ENCODE results near the gene IQGAP2.
"Not testable (repeated sequence)": the region's sequence is repeated elsewhere in the genome, so short reads cannot be mapped to it uniquely, and the experiment has no call there.

The IQGAP2 gene

DNA sequence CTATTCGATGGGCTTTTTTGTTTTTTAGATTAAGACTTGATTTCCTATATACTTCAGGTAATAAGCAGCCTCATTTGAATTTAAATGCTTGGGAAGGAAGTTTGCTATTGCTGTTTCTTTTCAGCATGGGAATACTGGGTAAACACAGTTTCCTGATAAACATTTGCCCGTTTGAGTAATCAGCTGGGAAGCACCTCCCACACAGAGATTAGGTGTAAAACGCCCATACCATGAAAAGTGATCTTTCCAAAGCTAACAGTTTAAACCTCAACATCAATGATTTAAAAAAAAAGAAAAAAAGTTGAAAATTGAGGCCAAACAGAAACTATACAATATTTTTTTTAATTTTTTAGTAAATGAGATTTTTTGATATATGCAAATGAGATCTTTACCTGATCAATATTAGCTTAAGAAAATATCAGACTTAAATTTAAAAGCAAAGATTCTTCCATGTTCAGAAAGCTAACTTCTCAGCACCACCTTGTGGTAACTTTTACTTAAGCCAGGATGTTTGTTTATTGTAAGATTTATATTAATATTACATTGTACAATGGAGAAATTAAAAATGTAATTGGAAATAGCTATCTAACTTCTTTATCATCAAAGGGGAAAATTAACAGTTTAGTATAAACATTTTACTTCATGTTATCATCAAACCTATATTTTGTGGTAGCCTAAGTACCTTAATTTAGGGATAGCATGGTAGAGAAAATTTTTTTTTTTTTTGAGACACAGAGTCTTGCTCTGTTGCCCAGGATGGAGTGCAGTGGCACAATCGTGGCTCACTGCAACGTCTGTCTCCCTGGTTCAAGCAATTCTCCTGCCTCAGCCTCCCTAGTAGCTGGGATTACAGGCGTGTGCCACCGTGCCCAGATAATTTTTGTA lies 180.3 kb downstream of the IQGAP2 start:
- DNase-seq = no peak

DNA sequence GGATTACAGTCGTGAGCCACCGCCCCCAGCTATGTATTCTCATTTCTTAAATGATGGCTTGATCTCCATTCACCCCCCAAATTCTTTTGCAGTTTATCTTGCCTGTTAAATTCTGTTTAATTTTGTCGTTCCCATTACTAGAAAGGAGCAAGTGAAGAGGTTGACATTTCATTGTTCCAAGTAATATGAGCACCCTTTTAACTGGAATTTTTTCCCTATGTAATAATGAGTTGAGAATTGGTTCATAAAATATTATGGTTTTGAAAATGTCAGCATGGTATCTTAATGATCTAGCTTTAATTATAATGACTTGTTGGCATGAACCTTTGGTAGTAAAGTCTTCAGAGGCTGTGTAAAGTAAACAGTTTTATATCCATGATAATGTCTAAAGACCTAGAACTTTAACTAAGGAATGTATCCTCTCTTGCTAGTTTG lies 182.7 kb downstream of the IQGAP2 start:
- no peak for DNase-seq

DNA sequence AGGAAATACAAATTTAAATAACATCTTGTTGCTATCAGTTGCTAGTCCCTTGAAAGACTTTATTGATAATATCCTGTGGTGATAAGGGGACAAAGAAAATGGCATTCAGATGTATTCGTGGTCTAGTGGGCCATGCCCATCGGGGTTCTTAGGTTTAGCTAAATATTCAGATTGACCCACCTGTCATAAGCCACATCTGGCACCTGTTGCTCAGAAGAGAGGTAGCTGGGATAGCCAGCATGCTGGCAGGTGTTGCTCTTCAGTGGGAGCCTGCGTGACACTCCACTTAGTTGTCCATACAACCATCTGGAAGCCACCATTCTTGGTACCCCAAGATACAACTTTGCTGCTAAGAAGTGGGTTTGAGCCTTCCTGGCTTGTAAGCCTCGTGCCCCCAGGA lies 183.4 kb downstream of the IQGAP2 start:
- no peak for DNase-seq

DNA sequence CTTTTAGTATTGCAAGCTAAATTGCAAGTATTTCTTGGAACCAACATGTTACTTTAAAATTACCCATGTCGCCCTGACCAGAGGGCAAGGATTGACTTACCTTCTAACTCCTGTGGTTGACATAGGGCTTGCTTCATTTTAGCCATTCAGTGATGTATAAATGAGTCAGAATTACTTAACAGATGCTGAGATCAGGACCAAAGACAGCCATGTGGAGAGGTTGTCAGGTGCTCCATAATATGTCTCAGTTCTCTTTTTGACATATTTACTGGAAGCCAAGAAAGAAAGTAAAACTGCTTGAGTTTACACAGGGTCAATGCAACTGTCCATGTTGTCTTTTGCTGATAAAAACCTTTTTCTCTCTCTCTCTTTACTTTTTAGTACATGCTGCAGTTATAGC lies 186.9 kb downstream of the IQGAP2 start:
- DNase-seq = no peak

DNA sequence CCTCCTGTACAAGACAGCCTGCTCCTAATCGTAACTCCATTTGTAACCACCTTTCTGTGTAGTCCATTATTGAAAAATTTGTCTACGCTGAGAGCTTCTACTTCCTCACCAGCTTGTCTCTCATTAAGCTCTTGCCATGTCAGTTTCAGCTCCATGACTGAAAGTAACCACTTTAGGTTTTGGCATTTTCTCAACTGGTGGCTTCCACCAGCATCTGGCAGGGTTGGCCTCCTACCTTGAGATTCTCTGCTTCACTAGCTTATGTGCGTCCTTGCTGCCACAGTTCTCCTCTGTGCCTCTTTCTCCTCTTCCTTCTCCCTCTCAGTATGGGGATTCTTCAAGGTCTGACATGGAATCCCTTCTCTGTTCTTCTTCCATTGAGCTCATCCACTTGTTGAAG lies 188.3 kb downstream of the IQGAP2 start:
- DNase-seq = no peak

DNA sequence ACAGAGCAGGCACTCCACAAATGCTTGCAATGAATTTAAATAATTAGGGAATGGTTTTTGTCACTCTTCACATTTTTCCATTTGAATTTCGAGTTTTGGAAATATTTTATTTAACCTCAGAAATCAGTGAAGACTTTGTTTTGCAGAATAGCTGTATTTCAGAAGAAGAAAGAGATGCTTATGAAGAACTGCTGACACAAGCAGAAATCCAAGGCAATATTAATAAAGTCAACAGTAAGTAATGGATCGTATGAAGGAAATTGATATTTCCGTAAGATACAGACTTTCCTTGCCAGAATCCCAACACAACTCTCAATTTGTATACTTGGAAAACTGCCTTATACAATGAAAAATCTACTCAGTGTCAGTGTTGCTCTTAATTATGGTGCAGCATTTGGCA lies 189.6 kb downstream of the IQGAP2 start:
- DNase-seq = no peak

DNA sequence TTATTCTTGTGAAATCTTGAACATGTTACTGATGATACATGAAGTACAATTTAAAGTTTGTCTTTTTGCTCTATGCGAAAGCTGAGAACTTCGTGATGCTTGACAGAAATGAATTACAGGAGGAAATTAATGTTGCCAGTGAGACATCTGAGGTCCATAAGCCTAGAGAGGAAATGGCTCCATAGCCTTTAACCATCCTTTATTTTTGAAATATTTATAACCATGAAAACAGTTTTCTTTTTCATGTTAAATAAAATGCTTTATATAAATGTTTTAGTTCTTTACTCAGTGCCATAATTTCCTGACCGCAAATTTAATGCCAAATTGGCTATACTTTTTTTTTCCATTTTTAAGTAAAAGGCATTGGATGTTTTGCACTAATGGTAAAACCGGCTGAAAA lies 191.0 kb downstream of the IQGAP2 start:
- DNase-seq = no peak

DNA sequence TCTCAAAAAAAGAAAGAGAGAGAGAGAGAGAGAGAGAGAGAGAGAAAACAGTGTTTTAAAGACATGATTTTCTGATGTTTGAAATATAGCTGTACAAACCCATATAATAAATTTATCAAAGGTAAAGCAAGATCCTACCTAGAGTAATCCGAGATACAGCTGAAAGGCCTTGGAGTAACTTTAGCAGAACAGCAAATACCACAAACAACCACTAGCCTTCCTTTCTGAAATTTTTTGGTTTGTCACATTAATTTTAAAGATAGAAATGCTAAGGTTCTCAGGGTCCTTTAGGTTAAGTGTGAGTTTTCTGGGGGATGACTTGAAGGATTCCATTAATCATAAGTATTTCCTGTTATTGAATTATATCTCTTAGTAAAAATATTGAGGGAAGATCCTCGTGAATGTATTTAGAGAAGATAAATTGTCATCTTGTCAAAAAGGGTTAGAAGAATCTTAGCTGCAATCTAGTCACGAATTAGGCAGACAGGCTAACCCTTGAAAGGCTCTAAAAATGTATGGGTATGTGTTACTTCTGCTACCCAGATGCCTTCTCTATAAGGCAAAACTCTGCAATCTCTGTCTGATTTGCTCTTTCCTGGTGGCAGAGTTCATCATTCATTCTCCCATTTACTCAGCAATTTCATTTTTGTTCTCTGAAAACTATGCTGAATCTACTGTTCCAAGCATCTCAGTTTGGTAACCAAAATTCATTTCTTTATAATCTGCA lies 192.8 kb downstream of the IQGAP2 start:
- DNase-seq = no peak

DNA sequence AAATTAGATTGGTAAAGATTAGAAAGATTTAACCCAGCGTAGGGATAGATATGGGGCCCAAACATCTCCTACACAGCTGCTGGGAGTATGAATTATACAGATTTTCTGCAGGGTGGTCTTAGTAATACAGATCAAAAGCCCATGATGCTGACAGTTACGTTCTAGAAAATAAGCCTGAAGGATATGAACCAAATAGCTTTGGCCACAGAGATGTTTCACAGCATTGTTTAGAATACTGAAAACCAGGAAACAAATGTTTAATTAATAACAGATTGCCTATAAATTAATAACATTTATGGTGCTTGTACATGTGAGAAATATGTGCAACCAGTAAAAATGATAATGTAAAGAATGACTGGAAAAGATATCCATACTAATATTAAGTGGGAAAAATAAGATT lies 195.4 kb downstream of the IQGAP2 start:
- DNase-seq = no peak

DNA sequence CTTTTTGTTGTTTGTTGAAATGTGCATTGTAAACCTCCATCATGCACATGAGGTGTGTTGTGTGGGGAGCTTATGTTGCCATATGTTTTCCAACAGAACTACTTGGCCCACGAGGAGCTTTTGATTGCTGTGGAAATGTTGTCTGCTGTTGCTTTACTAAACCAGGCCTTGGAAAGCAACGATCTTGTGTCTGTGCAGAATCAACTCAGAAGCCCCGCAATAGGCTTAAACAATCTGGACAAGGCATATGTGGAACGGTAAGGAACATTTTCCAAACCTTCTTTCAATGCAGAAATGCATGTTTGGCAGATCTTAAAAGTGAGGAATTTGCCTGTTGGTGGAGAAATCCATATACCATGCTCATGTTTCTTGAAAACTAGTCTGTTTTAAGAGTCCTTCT lies 197.6 kb downstream of the IQGAP2 start:
- no peak for DNase-seq

DNA sequence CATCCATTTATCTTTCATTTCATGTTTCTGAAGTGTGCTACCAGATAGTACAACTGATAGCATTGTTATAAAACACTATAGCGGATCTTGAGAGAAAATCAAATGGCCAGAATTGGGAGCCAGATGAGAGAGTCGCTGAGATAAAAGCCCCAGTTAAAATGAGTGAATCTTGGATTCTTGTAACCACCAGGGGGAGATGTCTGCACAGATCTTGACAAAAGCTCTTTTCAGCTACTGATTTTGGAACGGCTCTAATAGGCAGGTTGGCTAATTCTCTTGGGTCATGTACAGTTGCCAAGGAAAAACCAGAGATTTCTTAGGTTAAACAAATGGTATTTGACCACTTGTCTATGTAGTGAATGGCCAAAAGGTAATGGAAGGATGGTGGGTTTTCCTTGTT lies 198.4 kb downstream of the IQGAP2 start:
- DNase-seq = peak; percentile 7

DNA sequence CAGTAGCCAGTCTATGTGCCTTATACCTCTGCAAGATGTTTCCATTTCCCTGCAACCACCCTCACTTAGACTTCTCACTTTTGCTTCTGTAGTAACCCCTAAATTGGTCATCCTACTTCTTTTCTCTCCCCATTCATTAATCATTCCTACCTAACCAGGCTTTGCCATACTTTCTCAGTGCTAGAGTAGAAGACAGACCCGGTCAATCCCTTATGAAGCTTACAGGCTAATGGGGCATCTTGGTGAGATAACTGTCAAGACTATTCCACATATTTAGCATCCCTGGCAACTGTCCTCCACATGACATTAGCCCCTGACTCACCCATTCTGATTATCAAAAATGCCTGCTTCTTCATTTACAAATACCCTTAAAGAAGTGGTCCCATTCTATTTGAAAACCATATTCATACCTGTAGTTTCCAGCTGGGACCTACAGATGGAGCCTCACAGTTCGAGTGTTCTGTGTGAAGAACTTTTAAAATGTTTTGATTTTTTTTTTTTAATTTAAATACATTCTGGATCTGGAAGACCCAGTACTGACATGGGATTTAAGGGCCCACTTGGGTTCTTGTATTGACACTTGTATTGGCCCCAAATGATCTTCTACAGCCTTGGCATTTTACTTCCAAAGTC lies 199.1 kb downstream of the IQGAP2 start:
- DNase-seq = no peak

DNA sequence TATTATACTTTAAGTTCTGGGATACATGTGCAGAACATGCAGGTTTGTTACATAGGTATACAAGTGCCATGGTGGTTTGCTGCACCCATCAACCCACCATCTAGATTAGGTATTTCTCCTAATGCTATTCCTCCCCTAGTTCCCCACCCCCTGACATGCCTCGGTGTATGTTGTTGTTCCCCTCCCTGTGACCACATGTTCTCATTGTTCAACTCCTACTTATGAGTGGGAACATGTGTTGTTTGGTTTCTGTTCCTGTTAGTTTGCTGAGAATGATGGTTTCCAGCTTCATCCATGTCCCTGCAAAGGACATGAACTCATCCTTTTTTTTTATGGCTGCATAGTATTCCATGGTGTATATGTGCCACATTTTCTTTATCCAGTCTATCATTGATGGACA lies 200.9 kb downstream of the IQGAP2 start:
- DNase-seq = not testable (repeated sequence)

DNA sequence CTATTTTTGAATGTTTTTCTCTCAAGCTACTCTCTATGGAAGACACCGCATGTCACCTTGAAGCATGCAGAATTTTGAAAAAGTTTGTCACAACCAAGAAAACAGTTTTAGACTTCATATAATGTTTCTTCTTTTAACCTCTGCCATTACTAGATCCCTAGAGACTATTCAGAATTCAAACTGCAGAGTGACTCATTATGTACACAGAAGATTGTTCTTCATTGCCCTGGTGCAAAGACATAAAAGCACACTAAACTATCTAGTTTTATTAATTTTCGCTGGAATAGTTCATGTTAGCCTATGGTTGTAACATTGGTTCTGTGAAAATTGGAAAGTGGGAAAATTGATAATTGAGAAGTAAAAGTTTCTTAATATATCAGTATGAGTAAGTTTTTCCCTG lies 201.8 kb downstream of the IQGAP2 start:
- no peak for DNase-seq

DNA sequence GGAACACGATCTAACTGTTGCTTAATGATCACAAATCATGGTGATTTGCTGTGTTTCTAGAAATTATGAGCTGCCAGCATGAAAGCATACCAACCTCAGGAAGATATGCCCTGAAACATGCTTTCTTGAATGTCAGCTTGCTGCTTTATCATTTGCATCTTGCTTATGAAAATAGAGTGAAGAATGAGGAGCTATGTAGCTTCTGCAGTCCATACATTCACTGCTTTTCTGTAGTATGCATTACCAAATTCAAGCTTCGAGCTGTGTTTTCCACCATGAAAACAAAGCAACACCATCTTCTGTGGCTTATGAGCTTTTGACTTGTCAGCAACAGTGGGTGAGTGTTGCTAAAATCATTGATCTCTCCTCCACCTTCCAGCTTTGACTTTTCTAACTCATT lies 203.6 kb downstream of the IQGAP2 start:
- DNase-seq = no peak

DNA sequence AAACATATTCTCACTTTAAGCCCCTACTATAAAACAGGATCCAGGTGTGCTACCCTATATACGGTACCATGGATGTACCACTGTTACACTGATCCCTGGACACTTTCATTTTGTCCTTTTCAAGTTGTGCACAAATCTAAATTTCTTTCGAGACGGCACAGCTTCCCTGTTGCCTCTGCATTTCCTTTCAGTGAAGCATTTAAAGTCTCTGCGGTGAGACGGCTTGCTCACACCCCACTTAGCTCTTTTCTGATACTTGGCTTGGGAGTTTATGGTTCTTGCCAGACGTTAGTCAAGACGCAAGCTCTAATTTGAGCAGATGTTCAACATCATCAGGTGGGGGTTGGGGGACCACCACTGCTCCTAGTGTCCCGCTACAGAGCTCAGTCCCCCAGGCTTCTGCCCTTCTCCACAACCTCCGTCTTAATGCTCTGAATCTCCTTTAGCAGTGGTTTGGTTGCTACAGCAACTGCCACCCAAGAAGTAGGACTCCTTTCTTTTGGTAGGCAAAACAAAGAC lies 204.3 kb downstream of the IQGAP2 start:
- DNase-seq = no peak

DNA sequence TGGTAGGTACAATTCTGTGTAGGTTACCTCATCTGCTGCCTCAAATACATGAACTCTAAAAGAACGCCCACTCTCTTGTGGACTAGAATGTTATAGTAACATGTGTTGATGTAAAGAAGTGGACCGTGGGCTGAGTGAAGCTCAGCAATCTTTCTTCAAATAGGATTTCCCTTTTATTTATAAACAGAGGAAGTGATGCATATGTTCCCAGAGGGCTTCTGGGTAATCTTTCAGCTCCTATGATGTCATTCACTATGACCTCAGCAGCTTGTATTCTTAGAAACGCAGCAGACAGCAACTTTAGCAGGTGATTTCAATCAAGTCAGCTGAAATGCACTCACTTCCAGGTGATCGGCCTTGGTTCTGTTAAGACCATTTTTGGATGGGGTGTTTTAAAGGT lies 205.7 kb downstream of the IQGAP2 start:
- no peak for DNase-seq

DNA sequence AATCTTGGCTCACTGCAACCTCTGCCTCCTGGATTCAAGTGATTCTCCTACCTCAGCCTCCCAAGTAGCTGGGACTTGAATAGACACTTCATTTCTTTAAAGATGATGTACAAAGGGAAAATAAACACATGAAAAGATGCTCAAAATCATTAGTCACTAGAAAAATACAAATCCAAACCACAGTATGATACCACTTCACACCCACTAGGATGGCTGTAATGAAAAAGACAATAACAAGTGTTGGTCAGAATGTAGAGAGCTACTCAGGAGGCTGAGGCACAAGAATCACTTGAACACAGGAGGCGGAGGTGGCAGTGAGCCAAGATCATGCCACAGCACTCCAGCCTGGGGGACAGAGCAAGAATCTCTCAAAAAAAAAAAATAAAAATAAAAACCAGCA lies 207.1 kb downstream of the IQGAP2 start:
- DNase-seq = no peak

DNA sequence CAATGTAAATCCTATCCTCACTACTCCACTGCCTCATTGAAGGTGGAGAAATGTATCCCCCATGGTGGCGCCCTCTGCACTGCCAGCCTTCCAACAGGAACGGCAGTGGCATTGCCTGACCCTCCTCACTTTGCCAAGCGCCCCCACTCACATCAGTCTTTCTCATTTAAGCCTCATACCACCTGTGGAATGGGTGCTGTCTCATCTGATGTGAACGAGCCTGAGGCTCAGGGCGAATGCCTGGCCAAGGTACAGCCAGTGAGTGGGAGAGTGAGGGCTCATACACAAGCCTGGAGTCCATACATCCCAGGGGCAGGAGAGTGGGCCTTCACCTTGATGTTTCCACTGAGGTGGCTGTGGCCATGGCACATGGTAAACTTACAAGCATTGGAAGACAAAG lies 209.9 kb downstream of the IQGAP2 start:
- DNase-seq = no peak

DNA sequence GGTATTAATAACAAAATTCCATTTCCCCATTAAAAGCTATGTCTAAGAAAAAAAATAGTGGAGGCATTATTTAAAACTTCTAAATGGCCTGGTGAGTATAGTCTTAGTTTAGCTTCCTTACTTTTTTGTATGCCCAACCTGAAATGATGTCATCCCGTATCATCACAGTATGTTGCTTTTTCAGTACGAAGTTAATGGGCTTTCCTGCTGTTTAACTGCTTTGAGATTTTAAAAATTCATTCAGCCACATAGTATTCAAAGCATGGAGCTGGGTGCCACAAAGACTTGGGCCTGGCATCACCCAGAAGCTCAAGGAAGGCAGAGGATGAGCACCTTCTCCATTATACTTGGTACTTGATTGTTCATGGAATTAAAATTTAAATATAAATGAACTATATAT lies 212.7 kb downstream of the IQGAP2 start:
- no peak for DNase-seq

DNA sequence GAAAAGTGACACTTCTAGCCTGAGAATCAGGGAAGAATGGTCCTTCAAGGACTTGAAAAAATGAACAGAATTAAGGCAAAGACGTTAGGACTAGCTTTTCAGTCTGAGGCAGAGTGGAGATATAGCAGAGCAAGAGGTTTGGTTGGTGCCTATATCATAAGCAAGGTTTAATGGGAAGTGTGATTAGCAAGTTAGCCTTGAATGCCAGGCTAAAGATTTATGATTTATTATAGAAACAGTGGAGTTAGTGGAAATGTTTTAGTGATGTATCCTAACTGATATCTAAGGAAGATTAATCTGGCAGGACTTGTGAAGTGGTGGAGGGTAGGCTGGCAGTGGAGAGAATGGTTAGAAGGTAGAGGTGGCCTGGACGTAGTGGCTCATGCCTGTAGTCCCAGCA lies 213.1 kb downstream of the IQGAP2 start:
- DNase-seq = no peak

DNA sequence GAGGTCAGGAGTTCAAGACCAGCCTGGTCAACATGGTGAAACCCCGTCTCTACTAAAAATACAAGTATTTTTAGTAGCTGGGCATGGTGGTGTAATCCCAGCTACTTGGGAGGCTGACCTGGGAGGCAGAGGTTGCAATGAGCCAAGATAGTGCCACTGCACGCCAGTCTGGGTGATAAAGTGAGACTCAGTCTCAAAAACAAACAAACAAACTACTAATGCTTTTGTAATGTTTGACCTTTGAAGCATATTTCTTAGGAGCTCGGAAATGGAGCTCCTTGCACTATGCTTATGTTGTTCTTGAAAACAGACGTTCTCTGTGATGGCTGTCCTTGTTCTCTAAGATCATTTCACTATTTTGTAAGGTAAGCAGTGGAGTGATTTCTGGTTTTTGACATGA lies 214.1 kb downstream of the IQGAP2 start:
- no peak for DNase-seq

DNA sequence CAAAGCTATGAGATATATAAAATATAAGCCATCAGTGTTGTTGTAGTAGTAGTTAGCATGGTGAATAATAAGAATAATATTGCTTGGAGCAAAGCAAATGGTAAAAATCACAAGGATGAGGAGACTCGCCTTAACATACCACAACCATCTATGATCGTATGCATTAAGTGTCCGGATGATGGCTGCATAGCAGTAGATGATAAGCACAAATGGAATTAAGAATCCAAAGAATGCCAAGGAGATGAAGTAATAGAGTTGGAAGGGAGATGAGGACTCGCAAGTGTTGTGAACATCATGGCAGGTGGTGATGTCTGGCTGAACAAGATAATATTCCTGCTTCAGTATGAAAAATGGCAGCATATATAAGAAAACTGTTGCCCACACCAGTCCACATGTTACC lies 214.6 kb downstream of the IQGAP2 start:
- no peak for DNase-seq

DNA sequence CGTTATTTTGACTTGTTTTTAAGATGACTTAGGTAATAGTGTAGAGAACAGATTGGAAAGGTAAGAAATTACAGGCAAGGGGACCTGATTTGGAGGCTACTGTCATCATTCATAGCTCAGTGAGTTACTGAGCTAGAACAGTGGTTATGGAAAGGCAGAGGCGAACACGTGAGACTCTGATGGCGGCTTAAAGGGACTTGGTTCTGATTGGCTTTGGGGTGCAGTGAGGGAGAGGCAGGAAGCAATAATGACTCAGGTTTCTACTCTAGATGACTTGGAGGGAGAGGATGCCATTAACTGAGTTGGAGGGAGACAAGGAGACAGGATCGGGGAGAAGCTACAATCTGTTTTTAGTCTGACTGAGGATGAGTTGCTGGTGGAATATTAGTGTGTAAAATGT lies 217.1 kb downstream of the IQGAP2 start:
- no peak for DNase-seq

Data from NCI-H510A treated with DMSO at 0.1 percent for 48 hours (cell line).